K562 (cell line): ENCODE data around the gene TMEM163.

Experiments
- CTCF ChIP-seq, 3 experiments: IDR thresholded peaks in 2 of 3; conservative IDR thresholded peaks in 1 of 3; 2 replicates each; pipeline ENCODE4 v1.5.1; 2011 to 2012; ENCODE audit warnings: low read length in 3 of 3, mild to moderate bottlenecking in 3 of 3, control low read depth in 2 of 3, improper control_type of control experiment in 1 of 3, inconsistent platforms in 1 of 3, low read depth in 1 of 3, mixed read lengths in 1 of 3, moderate library complexity in 1 of 3; ENCODE audit not compliant: insufficient read depth in 2 of 3
- EP300 ChIP-seq: IDR thresholded peaks from 2 replicates; pipeline ENCODE4 v1.6.1; 2012; ENCODE audit warnings: low read length, improper control_type of control experiment
- FIP1L1 ChIP-seq: fragments of 200-400 bp; formaldehyde crosslinking; IDR thresholded peaks from 2 replicates; pipeline ENCODE4 v1.6.1; 2018; ENCODE audit warnings: mild to moderate bottlenecking, low read depth, low read length; ENCODE audit not compliant: poor library complexity, severe bottlenecking
- FOS ChIP-seq: IDR thresholded peaks from 3 replicates; pipeline ENCODE4 v1.6.1; 2011; ENCODE audit not compliant: insufficient read length; ENCODE audit errors: extremely low read depth
- FOXA1 ChIP-seq: fragments of 450-650 bp; IDR thresholded peaks from 2 replicates; pipeline ENCODE4 v1.6.1; 2016; ENCODE audit warnings: mild to moderate bottlenecking, borderline replicate concordance
- GABPA ChIP-seq: fragments of 200-800 bp; sonication (Bioruptor generic); conservative IDR thresholded peaks from 2 replicates; pipeline ENCODE4 v1.6.1; 2016; ENCODE audit warnings: low read depth, missing genetic modification characterization, missing compliant biosample characterization
- JUN ChIP-seq, 2 experiments: sonication (generic) in 1 of 2; formaldehyde crosslinking in 1 of 2; IDR thresholded peaks; 2 replicates each; pipeline versions ENCODE4 v1.6.1 to v1.8.0; 2012 to 2022; ENCODE audit warnings: borderline replicate concordance in 2 of 2, mild to moderate bottlenecking in 2 of 2, improper control_type of control experiment in 1 of 2, low read depth in 1 of 2, low read length in 1 of 2, missing genetic modification reagents in 1 of 2
- MAFK ChIP-seq: IDR thresholded peaks from 2 replicates; pipeline ENCODE4 v1.6.1; 2011; ENCODE audit warnings: low read length, improper control_type of control experiment
- POLR2A ChIP-seq: fragments of 450-650 bp; conservative IDR thresholded peaks from 2 replicates; pipeline ENCODE4 v1.6.1; 2016
- SUPT5H ChIP-seq: fragments of 450-650 bp; IDR thresholded peaks from 2 replicates; pipeline ENCODE4 v1.6.1; 2016
- ZBTB33 ChIP-seq: sonication (generic); formaldehyde crosslinking; IDR thresholded peaks from 2 replicates; pipeline ENCODE4 v1.8.1; 2023; ENCODE audit warnings: mild to moderate bottlenecking, missing genetic modification reagents
- ZKSCAN1 ChIP-seq: fragments of 150-350 bp; IDR thresholded peaks from 2 replicates; pipeline ENCODE4 v1.6.1; 2016; ENCODE audit warnings: low read depth, low read length
- TF ChIP-seq, protein P1 (sequence below): fragments of 450-650 bp; IDR thresholded peaks from 2 replicates; pipeline ENCODE4 v1.6.1; 2016
- TF ChIP-seq, protein P2 (sequence below), 2 experiments: fragments of 450-650 bp in 1 of 2; sonication (generic) in 1 of 2; formaldehyde crosslinking in 1 of 2; IDR thresholded peaks in 1 of 2; conservative IDR thresholded peaks in 1 of 2; 2 replicates each; pipeline versions ENCODE4 v1.6.1 to v1.8.1; 2016 to 2023; ENCODE audit warnings: mild to moderate bottlenecking in 2 of 2, moderate library complexity in 2 of 2, inconsistent platforms in 1 of 2, missing genetic modification reagents in 1 of 2

GRCh38 chr2:134716721-134717243 lies 2.0 kb downstream of the TMEM163 start:
- TF ChIP-seq ZKSCAN1 = no peak
- no peak for TF ChIP-seq FOS
- TF ChIP-seq, protein P1, sequence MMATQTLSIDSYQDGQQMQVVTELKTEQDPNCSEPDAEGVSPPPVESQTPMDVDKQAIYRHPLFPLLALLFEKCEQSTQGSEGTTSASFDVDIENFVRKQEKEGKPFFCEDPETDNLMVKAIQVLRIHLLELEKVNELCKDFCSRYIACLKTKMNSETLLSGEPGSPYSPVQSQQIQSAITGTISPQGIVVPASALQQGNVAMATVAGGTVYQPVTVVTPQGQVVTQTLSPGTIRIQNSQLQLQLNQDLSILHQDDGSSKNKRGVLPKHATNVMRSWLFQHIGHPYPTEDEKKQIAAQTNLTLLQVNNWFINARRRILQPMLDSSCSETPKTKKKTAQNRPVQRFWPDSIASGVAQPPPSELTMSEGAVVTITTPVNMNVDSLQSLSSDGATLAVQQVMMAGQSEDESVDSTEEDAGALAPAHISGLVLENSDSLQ = no peak
- no peak for TF ChIP-seq CTCF (IDR thresholded peaks at IDR 0.05 in 2 of 3, conservative IDR thresholded peaks at IDR 0.05 in 1 of 3; ENCODE audit: insufficient read depth in 2 of 3, low read depth in 1 of 3, low read length in 3 of 3)
- TF ChIP-seq JUN (IDR thresholded peaks at IDR 0.05; ENCODE audit: borderline replicate concordance, low read depth, low read length) = no peak
- TF ChIP-seq JUN (CRISPR knock-in tag; IDR thresholded peaks at IDR 0.05; ENCODE audit: borderline replicate concordance) = no peak
- no peak for TF ChIP-seq POLR2A
- no peak for TF ChIP-seq EP300
- no peak for TF ChIP-seq FIP1L1
- no peak for TF ChIP-seq GABPA (tag)
- no peak for TF ChIP-seq MAFK
- TF ChIP-seq, protein P2, sequence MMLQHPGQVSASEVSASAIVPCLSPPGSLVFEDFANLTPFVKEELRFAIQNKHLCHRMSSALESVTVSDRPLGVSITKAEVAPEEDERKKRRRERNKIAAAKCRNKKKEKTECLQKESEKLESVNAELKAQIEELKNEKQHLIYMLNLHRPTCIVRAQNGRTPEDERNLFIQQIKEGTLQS (IDR thresholded peaks at IDR 0.05) = no peak
- TF ChIP-seq, protein P2 (CRISPR knock-in tag; conservative IDR thresholded peaks at IDR 0.05) = no peak
- no peak for TF ChIP-seq FOXA1
- no peak for TF ChIP-seq ZBTB33 (CRISPR knock-in tag)
- TF ChIP-seq SUPT5H = no peak
